H9 (cell line): ENCODE data around the gene NFKB2. TPM values are rescaled to one million over a fixed set of nuclear protein-coding genes. Genes with fewer than 3 reads are reported as not detected.

ENCODE experiments used
- DNase-seq: peaks from one replicate; pipeline ENCODE4 v3.0.0-alpha.2; 2017
- H2AFZ ChIP-seq: one replicate; pipeline ENCODE4 v1.6.1; 2013; ENCODE audit warnings: mild to moderate bottlenecking, low read length, control low read depth, moderate library complexity
- H2AK5ac ChIP-seq: 2 replicates; pipeline ENCODE4 v1.6.1; 2013; ENCODE audit warnings: low read length, control low read depth, mixed read lengths; ENCODE audit not compliant: insufficient read length
- H2BK120ac ChIP-seq: one replicate; pipeline ENCODE4 v1.6.1; 2013; ENCODE audit warnings: low read depth, mild to moderate bottlenecking, low read length, control low read depth, inconsistent platforms; ENCODE audit not compliant: poor library complexity, severe bottlenecking
- H2BK12ac ChIP-seq: 2 replicates; pipeline ENCODE4 v1.6.1; 2013; ENCODE audit warnings: low read length, control low read depth, mixed read lengths, low read depth; ENCODE audit not compliant: insufficient read length
- H2BK15ac ChIP-seq: 2 replicates; pipeline ENCODE4 v1.6.1; 2013; ENCODE audit warnings: low read depth, low read length, control low read depth
- H2BK20ac ChIP-seq: one replicate; pipeline ENCODE4 v1.6.1; 2013; ENCODE audit warnings: low read depth, mild to moderate bottlenecking, low read length, control low read depth, inconsistent platforms; ENCODE audit not compliant: poor library complexity, severe bottlenecking
- H2BK5ac ChIP-seq: 2 replicates; pipeline ENCODE4 v1.6.1; 2013; ENCODE audit warnings: low read length, control low read depth, mixed read lengths; ENCODE audit not compliant: insufficient read length
- H3K14ac ChIP-seq: 2 replicates; pipeline ENCODE4 v1.6.1; 2013; ENCODE audit warnings: low read length, control low read depth; ENCODE audit not compliant: insufficient read depth
- H3K18ac ChIP-seq: 2 replicates; pipeline ENCODE4 v1.6.1; 2013; ENCODE audit warnings: low read depth, mild to moderate bottlenecking, mixed read lengths, low read length, control low read depth; ENCODE audit not compliant: insufficient read length
- H3K23ac ChIP-seq: 2 replicates; pipeline ENCODE4 v1.6.1; 2013; ENCODE audit warnings: low read length, control low read depth, mixed read lengths, low read depth; ENCODE audit not compliant: insufficient read length
- H3K23me2 ChIP-seq: 2 replicates; pipeline ENCODE4 v1.6.1; 2013; ENCODE audit warnings: low read depth, mild to moderate bottlenecking, mixed read lengths, low read length, control low read depth; ENCODE audit not compliant: insufficient read length, poor library complexity, severe bottlenecking
- H3K27ac ChIP-seq: 2 replicates; pipeline ENCODE4 v1.5.1; 2013; ENCODE audit warnings: low read length, control low read depth, mixed read lengths, low read depth; ENCODE audit not compliant: insufficient read length
- H3K27me3 ChIP-seq: 2 replicates; pipeline ENCODE4 v1.6.1; 2013; ENCODE audit warnings: low read length, control low read depth, inconsistent platforms; ENCODE audit not compliant: insufficient read depth
- H3K4ac ChIP-seq: 2 replicates; pipeline ENCODE4 v1.6.1; 2013; ENCODE audit warnings: low read depth, mild to moderate bottlenecking, control low read depth, inconsistent platforms, low read length, moderate library complexity
- H3K4me1 ChIP-seq: 2 replicates; pipeline ENCODE4 v1.6.1; 2013; ENCODE audit warnings: low read length, control low read depth, inconsistent platforms; ENCODE audit not compliant: insufficient read depth
- H3K4me2 ChIP-seq: 2 replicates; pipeline ENCODE4 v1.6.1; 2013; ENCODE audit warnings: low read length, control low read depth, mixed read lengths; ENCODE audit not compliant: insufficient read length, insufficient read depth
- H3K56ac ChIP-seq: 2 replicates; pipeline ENCODE4 v1.6.1; 2013; ENCODE audit warnings: low read depth, mild to moderate bottlenecking, mixed read lengths, low read length, control low read depth; ENCODE audit not compliant: insufficient read length
- H3K79me1 ChIP-seq: 2 replicates; pipeline ENCODE4 v1.6.1; 2013; ENCODE audit warnings: low read depth, mild to moderate bottlenecking, moderate library complexity, low read length, control low read depth, inconsistent platforms; ENCODE audit not compliant: insufficient read depth, poor library complexity, severe bottlenecking
- H3K79me2 ChIP-seq: 2 replicates; pipeline ENCODE4 v1.6.1; 2013; ENCODE audit warnings: low read length, control low read depth, inconsistent platforms; ENCODE audit not compliant: insufficient read depth
- H3K9ac ChIP-seq: 2 replicates; pipeline ENCODE4 v1.6.1; 2013; ENCODE audit warnings: low read length, control low read depth, mixed read lengths; ENCODE audit not compliant: insufficient read length; ENCODE audit errors: extremely low read depth
- H3K9me3 ChIP-seq: one replicate; pipeline ENCODE4 v1.6.1; 2013; ENCODE audit warnings: low read depth, low read length, inconsistent platforms; ENCODE audit not compliant: control insufficient read depth
- H3T11ph ChIP-seq: one replicate; pipeline ENCODE4 v1.6.1; 2013; ENCODE audit warnings: mild to moderate bottlenecking, low read length, control low read depth, inconsistent platforms
- H4K20me1 ChIP-seq: one replicate; pipeline ENCODE4 v1.6.1; 2013; ENCODE audit not compliant: control insufficient read depth, insufficient read length, insufficient read depth
- H4K5ac ChIP-seq: 2 replicates; pipeline ENCODE4 v1.6.1; 2013; ENCODE audit warnings: low read depth, mild to moderate bottlenecking, mixed read lengths, low read length, control low read depth; ENCODE audit not compliant: insufficient read length
- H4K8ac ChIP-seq: replicated peaks from 2 replicates; pipeline ENCODE4 v1.6.1; 2013; ENCODE audit warnings: low read length, control low read depth, mixed read lengths, low read depth; ENCODE audit not compliant: insufficient read length
- H4K91ac ChIP-seq: 2 replicates; pipeline ENCODE4 v1.6.1; 2013; ENCODE audit warnings: low read depth, mild to moderate bottlenecking, moderate library complexity, mixed read lengths, low read length, control low read depth; ENCODE audit not compliant: insufficient read length
- H3K27ac Mint-ChIP-seq, 3 experiments: 2 replicates in 2 of 3; 3 replicates in 1 of 3; pipeline ENCODE4 v1.8.0; 2020 to 2021; ENCODE audit warnings: mixed read lengths in 3 of 3, mild to moderate bottlenecking in 1 of 3, moderate library complexity in 1 of 3
- H3K27me3 Mint-ChIP-seq: 2 replicates; pipeline ENCODE4 v1.8.0; 2021; ENCODE audit warnings: low read depth, mild to moderate bottlenecking, moderate library complexity, mixed read lengths
- H3K36me3 Mint-ChIP-seq, 3 experiments: 2 replicates in 2 of 3; 3 replicates in 1 of 3; pipeline ENCODE4 v1.8.0; 2020 to 2021; ENCODE audit warnings: low read depth in 3 of 3, mixed read lengths in 3 of 3; ENCODE audit not compliant: insufficient read depth in 1 of 3
- H3K4me1 Mint-ChIP-seq, 2 experiments: 2 replicates each; pipeline ENCODE4 v1.8.0; 2020; ENCODE audit warnings: mixed read lengths in 2 of 2
- H3K4me3 Mint-ChIP-seq, 2 experiments: 2 replicates in 1 of 2; 3 replicates in 1 of 2; pipeline ENCODE4 v1.8.0; 2020 to 2021; ENCODE audit warnings: mild to moderate bottlenecking in 2 of 2, mixed read lengths in 2 of 2, moderate library complexity in 1 of 2
- H3K9me3 Mint-ChIP-seq, 2 experiments: 2 replicates in 1 of 2; 3 replicates in 1 of 2; pipeline ENCODE4 v1.8.0; 2020; ENCODE audit warnings: mild to moderate bottlenecking in 2 of 2, mixed read lengths in 2 of 2, moderate library complexity in 1 of 2
- WGBS: extraction: QIAGEN DNeasy Blood & Tissue Kit; methylation state at CpG from one replicate; pipeline ENCODE4 v1.1.7; 2013; ENCODE audit warnings: missing lambda C conversion rate, low lambda C conversion rate, mixed read lengths; ENCODE audit not compliant: insufficient read length; ENCODE audit errors: extremely low coverage; 5-methylcytosine and 5-hydroxymethylcytosine counted together
- microRNA-seq: library from miRNA; unstranded; fragments of <30 nt; microRNA quantifications from one replicate; pipeline ENCODE4, GENCODE V29; 2020; ENCODE audit warnings: borderline microRNAs expressed
- total RNA-seq: library from RNA; stranded (reverse); gene quantifications from 2 replicates; pipeline ENCODE4 v1.2.1, GENCODE V29; 2021
- TF ChIP-seq, protein P1 (sequence below): fragments of 200-600 bp; sonication (generic); conservative IDR thresholded peaks from 3 replicates; pipeline ENCODE4 v1.8.0; 2021; ENCODE audit warnings: antibody characterized with exemption, mild to moderate bottlenecking

The NFKB2 gene
- total RNA-seq, 1 experiment from 2014 or later = 23.7 TPM

GRCh38 chr10:102451105-102451969 lies 55.8 kb downstream of the NFKB2 start, which contains the start of gene C10orf95:
Gene C10orf95 (minus strand): TSS chr10:102451543. CDS start chr10:102451093, 450 bp downstream.
- Histone ChIP-seq H2BK12ac (no peak within 1 kb of the TSS), H3K4me2 (peak within 1 kb of the TSS; percentile 92), H3K23ac (no peak within 1 kb of the TSS), H3K9me3 (no peaks in the 10 kb centered on the region), H2AK5ac (no peak within 1 kb of the TSS), H3K27me3 (0 out of 2 replicates have a peak, but pooled peaks cover 2% of the 10 kb centered on the region), H4K20me1 (no peaks in the 10 kb centered on the region), H3K18ac (no peak within 1 kb of the TSS), H3K27ac (no peak within 1 kb of the TSS), H3K56ac (no peak within 1 kb of the TSS), H4K8ac (no peak within 1 kb of the TSS), H2BK15ac (no peak within 1 kb of the TSS), H3K4me1 (peaks cover 7% of the 10 kb centered on the region; the same call in 1 of the 2 replicates), H3K9ac (peak within 1 kb of the TSS; percentile 2), H3K14ac (peak within 1 kb of the TSS; percentile 9; the same call in 1 of the 2 replicates), H3K4ac (no peak within 1 kb of the TSS), H4K91ac (no peak within 1 kb of the TSS), H2AFZ (no peak within 1 kb of the TSS), H2BK120ac (no peak within 1 kb of the TSS), H3K79me1 (peaks cover 3% of the 10 kb centered on the region), H3T11ph (no peak within 1 kb of the TSS), H4K5ac (no peak within 1 kb of the TSS), H2BK20ac (no peak within 1 kb of the TSS), H2BK5ac (no peak within 1 kb of the TSS), H3K23me2 (peaks cover 11% of the 10 kb centered on the region), H3K79me2 (peaks cover 3% of the 10 kb centered on the region; the same call in 1 of the 2 replicates)
- no peaks in the 10 kb centered on the region; the same call in 1 of the 2 replicates for H3K27me3 Mint-ChIP-seq
- no peaks in the 10 kb centered on the region; a peak in 2 of 5 replicates for H3K9me3 Mint-ChIP-seq
- H3K4me3 Mint-ChIP-seq = peak within 1 kb of the TSS; percentile 84 to 85
- DNase-seq = no peak
- peaks cover 44 to 56% of the 10 kb centered on the region in 2 experiments for H3K4me1 Mint-ChIP-seq
- peak within 1 kb of the TSS; percentile 44 to 67 (median 61); a peak in 3 of 7 replicates for H3K27ac Mint-ChIP-seq
- H3K36me3 Mint-ChIP-seq = peaks cover 4 to 18% (median 7%) of the 10 kb centered on the region in 3 experiments
- TF ChIP-seq, protein P1, sequence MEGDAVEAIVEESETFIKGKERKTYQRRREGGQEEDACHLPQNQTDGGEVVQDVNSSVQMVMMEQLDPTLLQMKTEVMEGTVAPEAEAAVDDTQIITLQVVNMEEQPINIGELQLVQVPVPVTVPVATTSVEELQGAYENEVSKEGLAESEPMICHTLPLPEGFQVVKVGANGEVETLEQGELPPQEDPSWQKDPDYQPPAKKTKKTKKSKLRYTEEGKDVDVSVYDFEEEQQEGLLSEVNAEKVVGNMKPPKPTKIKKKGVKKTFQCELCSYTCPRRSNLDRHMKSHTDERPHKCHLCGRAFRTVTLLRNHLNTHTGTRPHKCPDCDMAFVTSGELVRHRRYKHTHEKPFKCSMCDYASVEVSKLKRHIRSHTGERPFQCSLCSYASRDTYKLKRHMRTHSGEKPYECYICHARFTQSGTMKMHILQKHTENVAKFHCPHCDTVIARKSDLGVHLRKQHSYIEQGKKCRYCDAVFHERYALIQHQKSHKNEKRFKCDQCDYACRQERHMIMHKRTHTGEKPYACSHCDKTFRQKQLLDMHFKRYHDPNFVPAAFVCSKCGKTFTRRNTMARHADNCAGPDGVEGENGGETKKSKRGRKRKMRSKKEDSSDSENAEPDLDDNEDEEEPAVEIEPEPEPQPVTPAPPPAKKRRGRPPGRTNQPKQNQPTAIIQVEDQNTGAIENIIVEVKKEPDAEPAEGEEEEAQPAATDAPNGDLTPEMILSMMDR = no peak
- no CpG with 5 or more reads among the region's 28 CpGs for WGBS

Small RNA genes within 50 kb of the gene (microRNA-seq; reads per million reads assigned to microRNA genes)
- 2.7 reads per million, percentile 24 among the genes with 10 or more reads in this experiment for gene MIR146B

Other genes starting within 250 kb of the NFKB2 start
- gene NOLC1, start 243.3 kb upstream of the NFKB2 start, total RNA-seq = 168 and 171 TPM in 2 replicates
- gene ELOVL3, start 169.4 kb upstream of the NFKB2 start, total RNA-seq = not detected in 2 replicates
- not detected in 2 replicates for gene PITX3, start 154.2 kb upstream of the NFKB2 start, total RNA-seq
- 23.5 and 23.7 TPM in 2 replicates for gene GBF1, start 150.2 kb upstream of the NFKB2 start, total RNA-seq
- 3.4 and 3.6 TPM in 2 replicates for gene PSD, start 23.1 kb downstream of the NFKB2 start, total RNA-seq
- gene FBXL15, start 25.1 kb downstream of the NFKB2 start, total RNA-seq = 8.4 and 9.1 TPM in 2 replicates
- 41.2 and 43.0 TPM in 2 replicates for gene CUEDC2, start 36.9 kb downstream of the NFKB2 start, total RNA-seq
- gene C10orf95, start 55.8 kb downstream of the NFKB2 start, total RNA-seq = not detected in 2 replicates
- gene ACTR1A, start 107.0 kb downstream of the NFKB2 start, total RNA-seq = 82.1 and 84.2 TPM in 2 replicates
- 9.4 and 9.5 TPM in 2 replicates for gene SUFU, start 108.3 kb downstream of the NFKB2 start, total RNA-seq
- gene TRIM8, start 248.8 kb downstream of the NFKB2 start, total RNA-seq = 37.0 and 40.6 TPM in 2 replicates